Type B pancreatic cell (in vitro differentiated cells): Measurements from ENCODE around the gene RAB26. TPM values are rescaled to one million over a fixed set of nuclear protein-coding genes. Genes with fewer than 3 reads are reported as not detected.
"Not testable (repeated sequence)": the region's sequence is repeated elsewhere in the genome, so short reads cannot be mapped to it uniquely, and the experiment has no call there.

Experiments
- DNase-seq: peaks from one replicate; pipeline ENCODE4 v3.0.0; 2021; ENCODE audit warnings: mixed read lengths; ENCODE audit not compliant: unreplicated experiment; ENCODE audit errors: extremely low spot score
- H3K27ac Mint-ChIP-seq: 2 replicates; pipeline ENCODE4 v1.8.0; 2021; ENCODE audit warnings: mild to moderate bottlenecking, mixed read lengths
- H3K27me3 Mint-ChIP-seq: 2 replicates; pipeline ENCODE4 v1.8.0; 2021; ENCODE audit warnings: mixed read lengths
- H3K36me3 Mint-ChIP-seq: 2 replicates; pipeline ENCODE4 v1.8.0; 2021; ENCODE audit warnings: mixed read lengths
- H3K4me1 Mint-ChIP-seq: one replicate; pipeline ENCODE4 v1.8.0; 2021; ENCODE audit warnings: mixed read lengths; ENCODE audit not compliant: unreplicated experiment
- H3K4me3 Mint-ChIP-seq: 2 replicates; pipeline ENCODE4 v1.8.0; 2021; ENCODE audit warnings: mild to moderate bottlenecking, mixed read lengths
- H3K9me3 Mint-ChIP-seq: 2 replicates; pipeline ENCODE4 v1.8.0; 2021; ENCODE audit warnings: mixed read lengths
- CTCF ChIP-seq: fragments of 200-600 bp; sonication (generic); conservative IDR thresholded peaks from 2 replicates; pipeline ENCODE4 v1.5.0; 2021; ENCODE audit warnings: antibody characterized with exemption, mild to moderate bottlenecking
- total RNA-seq: library from RNA; stranded (reverse); gene quantifications from 2 replicates; pipeline ENCODE4 v1.2.1, GENCODE V29; 2021; ENCODE audit warnings: low replicate concordance

The RAB26 gene
- total RNA-seq, 1 donor from 2014 or later, result 7.4 TPM

GRCh38 chr16:2110332-2111008, 38.0 kb upstream of the RAB26 start:
- H3K9me3 Mint-ChIP-seq, H3K4me3 Mint-ChIP-seq, DNase-seq, H3K4me1 Mint-ChIP-seq, H3K27me3 Mint-ChIP-seq, H3K27ac Mint-ChIP-seq, H3K36me3 Mint-ChIP-seq: not testable (repeated sequence)

GRCh38 chr16:2111009-2111353, 37.4 kb upstream of the RAB26 start:
- not testable (repeated sequence) for H3K4me1 Mint-ChIP-seq, DNase-seq, H3K36me3 Mint-ChIP-seq, H3K9me3 Mint-ChIP-seq, H3K4me3 Mint-ChIP-seq, H3K27me3 Mint-ChIP-seq, H3K27ac Mint-ChIP-seq

GRCh38 chr16:2111412-2112335, 36.8 kb upstream of the RAB26 start:
- H3K27ac Mint-ChIP-seq, H3K4me1 Mint-ChIP-seq, H3K27me3 Mint-ChIP-seq, H3K9me3 Mint-ChIP-seq, DNase-seq, H3K36me3 Mint-ChIP-seq, H3K4me3 Mint-ChIP-seq: not testable (repeated sequence)

- not testable (repeated sequence) for H3K4me3 Mint-ChIP-seq, H3K36me3 Mint-ChIP-seq, DNase-seq, H3K9me3 Mint-ChIP-seq, H3K27ac Mint-ChIP-seq, H3K27me3 Mint-ChIP-seq, H3K4me1 Mint-ChIP-seq
Observed at GRCh38 chr16:2112539-2113106, 35.8 kb upstream of the RAB26 start.

- H3K27ac Mint-ChIP-seq, DNase-seq, H3K9me3 Mint-ChIP-seq, H3K4me3 Mint-ChIP-seq, H3K36me3 Mint-ChIP-seq, H3K27me3 Mint-ChIP-seq, H3K4me1 Mint-ChIP-seq: not testable (repeated sequence)
Observed at GRCh38 chr16:2114225-2114624, 34.2 kb upstream of the RAB26 start.

GRCh38 chr16:2114885-2115590, 33.4 kb upstream of the RAB26 start:
- H3K27ac Mint-ChIP-seq, DNase-seq, H3K27me3 Mint-ChIP-seq, H3K4me1 Mint-ChIP-seq, H3K9me3 Mint-ChIP-seq, H3K4me3 Mint-ChIP-seq, H3K36me3 Mint-ChIP-seq: not testable (repeated sequence)

- Mint-ChIP-seq H3K27ac (no peak overlapping the region), H3K9me3 (no peaks in the 10 kb centered on the region)
Observed at GRCh38 chr16:2115591-2115973, 32.8 kb upstream of the RAB26 start.

GRCh38 chr16:2116428-2116827, 32.0 kb upstream of the RAB26 start:
- H3K27ac Mint-ChIP-seq, H3K36me3 Mint-ChIP-seq, H3K9me3 Mint-ChIP-seq, H3K4me3 Mint-ChIP-seq, DNase-seq, H3K27me3 Mint-ChIP-seq, H3K4me1 Mint-ChIP-seq: not testable (repeated sequence)

More at GRCh38 chr16:2115591-2115973, 32.8 kb upstream of the RAB26 start:
- no peak overlapping the region for H3K4me3 Mint-ChIP-seq
- no peak for TF ChIP-seq CTCF
- H3K36me3 Mint-ChIP-seq, result no peaks in the 10 kb centered on the region
- DNase-seq, result no peak
- no peaks in the 10 kb centered on the region for H3K4me1 Mint-ChIP-seq
- no peaks in the 10 kb centered on the region for H3K27me3 Mint-ChIP-seq

- not testable (repeated sequence) for H3K4me1 Mint-ChIP-seq, DNase-seq, H3K27ac Mint-ChIP-seq, H3K9me3 Mint-ChIP-seq, H3K36me3 Mint-ChIP-seq, H3K27me3 Mint-ChIP-seq, H3K4me3 Mint-ChIP-seq
Observed at GRCh38 chr16:2117341-2117740, 31.1 kb upstream of the RAB26 start.

- H3K27me3 Mint-ChIP-seq, H3K27ac Mint-ChIP-seq, H3K4me1 Mint-ChIP-seq, H3K4me3 Mint-ChIP-seq, H3K36me3 Mint-ChIP-seq, H3K9me3 Mint-ChIP-seq, DNase-seq: not testable (repeated sequence)
Observed at GRCh38 chr16:2117960-2118722, 30.3 kb upstream of the RAB26 start.
